ENCODE measurements around the gene FBXW5. TPM values are rescaled to one million over a fixed set of nuclear protein-coding genes. Genes with fewer than 3 reads are reported as not detected.

The FBXW5 gene
- total and polyA plus RNA-seq, 9 of the 15 experiments (the other 6 are each of a cell fraction or from before 2014, with no cell fraction given), result 0.21 to 128 (median 37.0) TPM

- TF ChIP-seq HDAC3 (IDR thresholded peaks at IDR 0.05; ENCODE audit: borderline replicate concordance, partially characterized antibody), result no peak
- TF ChIP-seq ZNF592 (IDR thresholded peaks at IDR 0.05), result no peak
- TF ChIP-seq, protein P1, sequence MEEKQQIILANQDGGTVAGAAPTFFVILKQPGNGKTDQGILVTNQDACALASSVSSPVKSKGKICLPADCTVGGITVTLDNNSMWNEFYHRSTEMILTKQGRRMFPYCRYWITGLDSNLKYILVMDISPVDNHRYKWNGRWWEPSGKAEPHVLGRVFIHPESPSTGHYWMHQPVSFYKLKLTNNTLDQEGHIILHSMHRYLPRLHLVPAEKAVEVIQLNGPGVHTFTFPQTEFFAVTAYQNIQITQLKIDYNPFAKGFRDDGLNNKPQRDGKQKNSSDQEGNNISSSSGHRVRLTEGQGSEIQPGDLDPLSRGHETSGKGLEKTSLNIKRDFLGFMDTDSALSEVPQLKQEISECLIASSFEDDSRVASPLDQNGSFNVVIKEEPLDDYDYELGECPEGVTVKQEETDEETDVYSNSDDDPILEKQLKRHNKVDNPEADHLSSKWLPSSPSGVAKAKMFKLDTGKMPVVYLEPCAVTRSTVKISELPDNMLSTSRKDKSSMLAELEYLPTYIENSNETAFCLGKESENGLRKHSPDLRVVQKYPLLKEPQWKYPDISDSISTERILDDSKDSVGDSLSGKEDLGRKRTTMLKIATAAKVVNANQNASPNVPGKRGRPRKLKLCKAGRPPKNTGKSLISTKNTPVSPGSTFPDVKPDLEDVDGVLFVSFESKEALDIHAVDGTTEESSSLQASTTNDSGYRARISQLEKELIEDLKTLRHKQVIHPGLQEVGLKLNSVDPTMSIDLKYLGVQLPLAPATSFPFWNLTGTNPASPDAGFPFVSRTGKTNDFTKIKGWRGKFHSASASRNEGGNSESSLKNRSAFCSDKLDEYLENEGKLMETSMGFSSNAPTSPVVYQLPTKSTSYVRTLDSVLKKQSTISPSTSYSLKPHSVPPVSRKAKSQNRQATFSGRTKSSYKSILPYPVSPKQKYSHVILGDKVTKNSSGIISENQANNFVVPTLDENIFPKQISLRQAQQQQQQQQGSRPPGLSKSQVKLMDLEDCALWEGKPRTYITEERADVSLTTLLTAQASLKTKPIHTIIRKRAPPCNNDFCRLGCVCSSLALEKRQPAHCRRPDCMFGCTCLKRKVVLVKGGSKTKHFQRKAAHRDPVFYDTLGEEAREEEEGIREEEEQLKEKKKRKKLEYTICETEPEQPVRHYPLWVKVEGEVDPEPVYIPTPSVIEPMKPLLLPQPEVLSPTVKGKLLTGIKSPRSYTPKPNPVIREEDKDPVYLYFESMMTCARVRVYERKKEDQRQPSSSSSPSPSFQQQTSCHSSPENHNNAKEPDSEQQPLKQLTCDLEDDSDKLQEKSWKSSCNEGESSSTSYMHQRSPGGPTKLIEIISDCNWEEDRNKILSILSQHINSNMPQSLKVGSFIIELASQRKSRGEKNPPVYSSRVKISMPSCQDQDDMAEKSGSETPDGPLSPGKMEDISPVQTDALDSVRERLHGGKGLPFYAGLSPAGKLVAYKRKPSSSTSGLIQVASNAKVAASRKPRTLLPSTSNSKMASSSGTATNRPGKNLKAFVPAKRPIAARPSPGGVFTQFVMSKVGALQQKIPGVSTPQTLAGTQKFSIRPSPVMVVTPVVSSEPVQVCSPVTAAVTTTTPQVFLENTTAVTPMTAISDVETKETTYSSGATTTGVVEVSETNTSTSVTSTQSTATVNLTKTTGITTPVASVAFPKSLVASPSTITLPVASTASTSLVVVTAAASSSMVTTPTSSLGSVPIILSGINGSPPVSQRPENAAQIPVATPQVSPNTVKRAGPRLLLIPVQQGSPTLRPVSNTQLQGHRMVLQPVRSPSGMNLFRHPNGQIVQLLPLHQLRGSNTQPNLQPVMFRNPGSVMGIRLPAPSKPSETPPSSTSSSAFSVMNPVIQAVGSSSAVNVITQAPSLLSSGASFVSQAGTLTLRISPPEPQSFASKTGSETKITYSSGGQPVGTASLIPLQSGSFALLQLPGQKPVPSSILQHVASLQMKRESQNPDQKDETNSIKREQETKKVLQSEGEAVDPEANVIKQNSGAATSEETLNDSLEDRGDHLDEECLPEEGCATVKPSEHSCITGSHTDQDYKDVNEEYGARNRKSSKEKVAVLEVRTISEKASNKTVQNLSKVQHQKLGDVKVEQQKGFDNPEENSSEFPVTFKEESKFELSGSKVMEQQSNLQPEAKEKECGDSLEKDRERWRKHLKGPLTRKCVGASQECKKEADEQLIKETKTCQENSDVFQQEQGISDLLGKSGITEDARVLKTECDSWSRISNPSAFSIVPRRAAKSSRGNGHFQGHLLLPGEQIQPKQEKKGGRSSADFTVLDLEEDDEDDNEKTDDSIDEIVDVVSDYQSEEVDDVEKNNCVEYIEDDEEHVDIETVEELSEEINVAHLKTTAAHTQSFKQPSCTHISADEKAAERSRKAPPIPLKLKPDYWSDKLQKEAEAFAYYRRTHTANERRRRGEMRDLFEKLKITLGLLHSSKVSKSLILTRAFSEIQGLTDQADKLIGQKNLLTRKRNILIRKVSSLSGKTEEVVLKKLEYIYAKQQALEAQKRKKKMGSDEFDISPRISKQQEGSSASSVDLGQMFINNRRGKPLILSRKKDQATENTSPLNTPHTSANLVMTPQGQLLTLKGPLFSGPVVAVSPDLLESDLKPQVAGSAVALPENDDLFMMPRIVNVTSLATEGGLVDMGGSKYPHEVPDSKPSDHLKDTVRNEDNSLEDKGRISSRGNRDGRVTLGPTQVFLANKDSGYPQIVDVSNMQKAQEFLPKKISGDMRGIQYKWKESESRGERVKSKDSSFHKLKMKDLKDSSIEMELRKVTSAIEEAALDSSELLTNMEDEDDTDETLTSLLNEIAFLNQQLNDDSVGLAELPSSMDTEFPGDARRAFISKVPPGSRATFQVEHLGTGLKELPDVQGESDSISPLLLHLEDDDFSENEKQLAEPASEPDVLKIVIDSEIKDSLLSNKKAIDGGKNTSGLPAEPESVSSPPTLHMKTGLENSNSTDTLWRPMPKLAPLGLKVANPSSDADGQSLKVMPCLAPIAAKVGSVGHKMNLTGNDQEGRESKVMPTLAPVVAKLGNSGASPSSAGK (IDR thresholded peaks at IDR 0.05), result peak; percentile 81
- TF ChIP-seq CREB3L1 (IDR thresholded peaks at IDR 0.05; ENCODE audit: borderline replicate concordance, low read depth), result no peak
- no peak for TF ChIP-seq HMBOX1 (IDR thresholded peaks at IDR 0.05)
- TF ChIP-seq POU5F1 (IDR thresholded peaks at IDR 0.05; ENCODE audit: borderline replicate concordance, low read depth, low read length, partially characterized antibody), result no peak
- no peak for TF ChIP-seq SMARCE1 (IDR thresholded peaks at IDR 0.05)
These were observed 5.5 kb upstream of the FBXW5 start (continued) for GRCh38 chr9:136949817-136950655.

Data from K562 (cell line).